GM12865 (cell line): Measurements from ENCODE around the gene MFSD1.

ENCODE experiments used
- DNase-seq: peaks from one replicate; pipeline ENCODE4 v3.0.0; 2010; ENCODE audit warnings: low read depth
- H3K4me3 ChIP-seq: 2 replicates; pipeline ENCODE4 v1.5.1; 2011; ENCODE audit warnings: mild to moderate bottlenecking, low read depth, low read length, control low read depth
- TF ChIP-seq, protein P1 (sequence below): IDR thresholded peaks from 2 replicates; pipeline ENCODE4 v1.5.1; 2011; ENCODE audit warnings: low read length, control low read depth, low read depth, inconsistent platforms; ENCODE audit not compliant: insufficient read depth; ENCODE audit errors: missing control alignments

MFSD1 gene

DNA sequence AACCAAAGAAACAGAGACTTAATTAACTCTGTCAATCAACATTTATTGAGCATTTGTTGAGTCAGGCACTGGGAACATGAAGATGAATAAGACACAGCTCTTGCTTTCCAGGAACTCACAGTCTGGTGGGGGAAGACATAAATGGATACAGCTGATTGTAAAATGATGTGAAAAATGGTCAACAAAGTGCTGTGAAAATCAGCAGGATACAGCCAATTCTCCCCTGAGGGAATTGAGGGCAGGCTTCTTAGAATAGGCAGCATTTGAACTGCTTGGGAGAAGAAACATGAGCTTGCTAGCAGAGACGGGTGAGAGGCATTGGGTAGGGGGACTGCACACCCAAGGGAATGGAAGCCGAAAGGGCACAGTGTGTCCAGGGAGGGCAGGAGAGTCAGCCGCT lies 41.1 kb downstream of the MFSD1 start:
- H3K4me3 ChIP-seq: no peak overlapping the region
- no peak for DNase-seq
- TF ChIP-seq, protein P1, sequence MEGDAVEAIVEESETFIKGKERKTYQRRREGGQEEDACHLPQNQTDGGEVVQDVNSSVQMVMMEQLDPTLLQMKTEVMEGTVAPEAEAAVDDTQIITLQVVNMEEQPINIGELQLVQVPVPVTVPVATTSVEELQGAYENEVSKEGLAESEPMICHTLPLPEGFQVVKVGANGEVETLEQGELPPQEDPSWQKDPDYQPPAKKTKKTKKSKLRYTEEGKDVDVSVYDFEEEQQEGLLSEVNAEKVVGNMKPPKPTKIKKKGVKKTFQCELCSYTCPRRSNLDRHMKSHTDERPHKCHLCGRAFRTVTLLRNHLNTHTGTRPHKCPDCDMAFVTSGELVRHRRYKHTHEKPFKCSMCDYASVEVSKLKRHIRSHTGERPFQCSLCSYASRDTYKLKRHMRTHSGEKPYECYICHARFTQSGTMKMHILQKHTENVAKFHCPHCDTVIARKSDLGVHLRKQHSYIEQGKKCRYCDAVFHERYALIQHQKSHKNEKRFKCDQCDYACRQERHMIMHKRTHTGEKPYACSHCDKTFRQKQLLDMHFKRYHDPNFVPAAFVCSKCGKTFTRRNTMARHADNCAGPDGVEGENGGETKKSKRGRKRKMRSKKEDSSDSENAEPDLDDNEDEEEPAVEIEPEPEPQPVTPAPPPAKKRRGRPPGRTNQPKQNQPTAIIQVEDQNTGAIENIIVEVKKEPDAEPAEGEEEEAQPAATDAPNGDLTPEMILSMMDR: no peak

DNA sequence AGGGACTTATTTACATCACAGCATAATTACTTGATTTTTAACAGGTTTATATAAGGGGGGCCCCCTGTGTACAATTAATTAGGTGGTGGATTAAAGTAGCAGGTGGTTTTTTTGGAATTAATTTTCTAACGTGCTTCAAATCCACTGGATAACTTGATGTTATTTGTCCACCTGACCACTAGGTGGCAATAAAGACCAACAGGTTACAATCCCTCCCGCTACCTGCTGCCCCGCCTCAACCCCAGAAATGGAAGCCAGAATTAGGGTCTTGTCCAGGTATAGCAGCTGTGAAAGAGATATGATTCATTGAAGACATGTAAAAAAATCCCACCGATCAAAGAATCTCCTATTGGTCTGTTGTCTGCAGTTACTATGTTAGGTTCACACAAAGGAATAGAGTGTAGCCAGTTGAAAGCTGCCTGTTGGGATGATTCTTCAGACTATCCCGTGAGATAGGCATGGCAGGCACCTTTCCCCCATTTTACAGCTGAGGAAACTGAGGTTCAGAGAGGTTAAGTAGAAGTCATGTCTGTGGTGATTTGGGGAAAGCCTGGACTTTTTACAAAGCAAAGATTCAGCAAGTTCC lies 44.0 kb downstream of the MFSD1 start:
- H3K4me3 ChIP-seq: no peak overlapping the region
- TF ChIP-seq, protein P1: peak; percentile 51
- DNase-seq: peak; percentile 70

DNA sequence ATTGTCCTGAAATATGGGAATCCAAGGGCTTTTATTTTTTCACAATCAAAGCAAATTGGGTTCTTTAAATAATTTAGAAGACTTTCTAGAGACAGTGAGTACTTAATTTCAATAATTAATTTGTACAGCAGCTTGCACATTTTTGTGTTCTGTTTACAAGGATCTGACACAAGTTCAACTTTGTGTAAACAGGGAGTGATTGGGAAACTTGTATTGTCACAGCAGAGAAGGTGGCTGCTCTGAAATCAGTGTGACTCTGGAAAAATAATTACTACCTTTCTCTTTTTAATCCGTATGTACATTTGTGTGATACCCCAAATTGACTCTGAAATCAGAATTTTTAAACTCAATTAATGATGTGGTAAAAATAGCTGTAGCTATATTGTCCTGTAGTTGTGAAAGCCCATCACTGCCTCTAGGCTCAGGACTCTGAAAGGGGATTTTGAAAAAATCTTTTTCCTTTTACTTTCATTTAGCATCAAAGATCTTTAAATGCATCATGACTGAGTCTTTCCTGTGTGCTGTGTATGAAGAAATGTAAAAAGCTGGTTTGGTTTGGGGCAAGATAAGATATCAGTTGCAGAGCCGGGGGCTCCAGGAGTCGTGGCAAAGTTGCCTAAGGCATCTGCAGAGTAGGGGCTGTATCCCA lies 45.1 kb downstream of the MFSD1 start:
- H3K4me3 ChIP-seq: peak overlapping the region; percentile 20; the same call in 1 of the 2 replicates
- TF ChIP-seq, protein P1: no peak
- DNase-seq: peak; percentile 65

DNA sequence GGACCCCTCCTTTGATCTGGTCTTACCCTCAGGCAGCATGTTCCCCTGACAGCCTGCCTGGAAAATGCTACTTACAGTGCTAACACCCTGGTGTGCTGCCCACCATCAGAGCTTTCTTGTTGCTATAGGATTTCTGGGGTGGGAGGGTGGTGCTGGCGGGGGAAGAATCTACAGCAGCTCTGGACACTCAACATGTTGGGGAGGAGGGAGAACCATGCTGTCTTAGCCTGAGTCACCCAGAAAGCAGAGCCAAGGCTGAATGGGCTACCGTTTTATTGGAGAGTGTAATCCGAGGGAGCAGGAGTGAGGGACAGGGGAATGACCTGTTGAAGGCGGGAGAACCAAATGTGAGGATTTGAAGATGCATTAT lies 45.6 kb downstream of the MFSD1 start:
- DNase-seq: peak; percentile 25
- TF ChIP-seq, protein P1: no peak
- peak overlapping the region; percentile 24; the same call in 1 of the 2 replicates for H3K4me3 ChIP-seq

DNA sequence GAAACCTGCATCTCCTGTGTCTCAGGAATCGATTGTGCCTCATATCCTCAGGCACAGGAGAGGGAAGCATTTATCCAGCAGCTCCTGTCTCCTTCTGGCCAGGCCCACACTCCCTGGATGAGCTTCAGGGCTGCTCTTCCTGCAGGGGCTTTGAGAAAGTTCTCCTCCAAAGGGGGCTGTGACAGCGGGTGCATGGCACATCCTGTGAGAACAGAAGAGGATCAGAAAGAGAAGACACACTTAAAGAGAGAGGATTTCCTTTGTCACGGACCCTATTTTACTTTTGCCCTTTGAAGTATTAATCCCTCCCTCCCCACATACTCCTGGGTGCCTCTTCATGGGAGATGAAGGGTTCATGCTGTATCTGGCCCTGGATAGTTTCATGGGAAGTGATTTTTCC lies 46.0 kb downstream of the MFSD1 start:
- TF ChIP-seq, protein P1: no peak
- H3K4me3 ChIP-seq: peak overlapping the region; percentile 24; the same call in 1 of the 2 replicates

DNA sequence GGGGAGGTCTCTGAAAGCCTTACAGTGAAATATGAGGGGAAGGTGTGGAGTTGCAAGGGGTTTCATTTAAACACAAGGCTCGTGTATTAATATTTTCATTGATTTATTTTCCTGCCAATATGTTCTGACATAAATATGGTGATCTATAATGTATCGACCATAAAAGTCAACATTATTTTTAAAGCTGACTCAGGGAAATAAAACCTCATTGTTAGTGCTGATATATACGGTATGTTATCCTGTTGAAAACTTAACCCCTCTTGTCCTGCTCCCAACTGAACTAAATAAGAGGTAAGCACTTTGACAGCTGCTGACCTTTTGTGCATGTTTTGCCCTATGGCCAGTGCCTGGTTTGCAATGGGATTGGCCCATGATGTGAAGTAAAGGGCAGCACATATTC lies 47.9 kb downstream of the MFSD1 start:
- no peak overlapping the region for H3K4me3 ChIP-seq
- no peak for DNase-seq
- TF ChIP-seq, protein P1: no peak

More for the DNA sequence above, 46.0 kb downstream of the MFSD1 start:
- DNase-seq: no peak
